CD14-positive monocyte (primary cell): ENCODE results near the gene PLBD2. TPM values are rescaled to one million over a fixed set of nuclear protein-coding genes. Genes with fewer than 3 reads are reported as not detected.

Experiments
- DNase-seq, 3 donors: peaks; one replicate each; pipeline ENCODE4 v3.0.0-alpha.2; 2011 to 2022
- H2AFZ ChIP-seq: 2 replicates; pipeline ENCODE4 v1.6.0; 2012; ENCODE audit warnings: mild to moderate bottlenecking, low read depth, low read length, inconsistent platforms; ENCODE audit not compliant: insufficient read depth, poor library complexity, severe bottlenecking
- H3K27ac ChIP-seq, 2 donors: 1 replicate in 1 of 2; 2 replicates in 1 of 2; pipeline ENCODE4 v1.5.1; 2012 to 2013; ENCODE audit warnings: low read length in 2 of 2, control low read depth in 1 of 2, inconsistent platforms in 1 of 2, low read depth in 1 of 2, mild to moderate bottlenecking in 1 of 2
- H3K27me3 ChIP-seq, 2 donors: one replicate each; pipeline versions ENCODE4 v1.6.0 to v1.6.1; 2011 to 2013; ENCODE audit warnings: low read length in 2 of 2; ENCODE audit not compliant: control insufficient read depth in 2 of 2, insufficient read depth in 2 of 2
- H3K36me3 ChIP-seq, 2 donors: replicated peaks in 1 of 2; 1 replicate in 1 of 2; 2 replicates in 1 of 2; pipeline versions ENCODE4 v1.5.1 to v1.6.1; 2012 to 2013; ENCODE audit warnings: low read length in 2 of 2, control low read depth in 1 of 2, inconsistent platforms in 1 of 2, mild to moderate bottlenecking in 1 of 2; ENCODE audit not compliant: insufficient read depth in 2 of 2, control insufficient read depth in 1 of 2
- H3K4me1 ChIP-seq, 2 donors: 1 replicate in 1 of 2; 2 replicates in 1 of 2; pipeline versions ENCODE4 v1.5.1 to v1.6.1; 2012 to 2013; ENCODE audit warnings: low read length in 2 of 2, control low read depth in 1 of 2, inconsistent platforms in 1 of 2, mild to moderate bottlenecking in 1 of 2, moderate library complexity in 1 of 2; ENCODE audit not compliant: insufficient read depth in 2 of 2, control insufficient read depth in 1 of 2
- H3K4me2 ChIP-seq: replicated peaks from 2 replicates; pipeline ENCODE3; 2012; ENCODE audit warnings: low read length, moderate library complexity, mild to moderate bottlenecking; ENCODE audit not compliant: poor library complexity, severe bottlenecking; ENCODE audit errors: extremely low read depth
- H3K4me3 ChIP-seq, 3 experiments: fragments of 200-600 bp in 1 of 3; sonication (generic) in 1 of 3; replicated peaks in 1 of 3; 1 replicate in 2 of 3; 2 replicates in 1 of 3; pipeline ENCODE4 v1.5.1; 2011 to 2013; ENCODE audit warnings: low read length in 3 of 3, mild to moderate bottlenecking in 3 of 3, control low read depth in 2 of 3, low read depth in 2 of 3, inconsistent platforms in 1 of 3, moderate library complexity in 1 of 3
- H3K79me2 ChIP-seq: 2 replicates; pipeline ENCODE4 v1.6.0; 2012; ENCODE audit warnings: mild to moderate bottlenecking, control low read depth, inconsistent platforms, low read length, moderate library complexity; ENCODE audit not compliant: insufficient read depth
- H3K9ac ChIP-seq: 2 replicates; pipeline ENCODE4 v1.6.0; 2017; ENCODE audit warnings: low read length, mild to moderate bottlenecking; ENCODE audit not compliant: insufficient read depth, poor library complexity, severe bottlenecking
- H3K9me3 ChIP-seq, 2 donors: replicated peaks in 1 of 2; 1 replicate in 1 of 2; 2 replicates in 1 of 2; pipeline versions ENCODE4 v1.5.1 to v1.6.1; 2012 to 2013; ENCODE audit warnings: low read length in 2 of 2, control low read depth in 1 of 2; ENCODE audit not compliant: control insufficient read depth in 1 of 2, insufficient read depth in 1 of 2
- H4K20me1 ChIP-seq: 2 replicates; pipeline ENCODE4 v1.6.0; 2012; ENCODE audit warnings: mild to moderate bottlenecking, low read length, control low read depth, moderate library complexity; ENCODE audit not compliant: insufficient read depth
- H3K27ac Mint-ChIP-seq, 7 donors: one replicate each; pipeline ENCODE4 v1.8.0; 2020; ENCODE audit warnings: mild to moderate bottlenecking in 7 of 7, mixed read lengths in 7 of 7, moderate library complexity in 6 of 7, inconsistent platforms in 2 of 7
- H3K27me3 Mint-ChIP-seq, 3 donors: one replicate each; pipeline ENCODE4 v1.8.0; 2021 to 2022; ENCODE audit warnings: low read depth in 3 of 3, mild to moderate bottlenecking in 3 of 3, mixed read lengths in 3 of 3, moderate library complexity in 3 of 3, inconsistent platforms in 1 of 3
- H3K36me3 Mint-ChIP-seq, 2 donors: one replicate each; pipeline ENCODE4 v1.8.0; 2020; ENCODE audit warnings: mixed read lengths in 2 of 2, inconsistent platforms in 1 of 2, mild to moderate bottlenecking in 1 of 2
- H3K4me1 Mint-ChIP-seq: one replicate; pipeline ENCODE4 v1.8.0; 2020; ENCODE audit warnings: mild to moderate bottlenecking, mixed read lengths
- H3K4me3 Mint-ChIP-seq, 2 donors: one replicate each; pipeline ENCODE4 v1.8.0; 2020; ENCODE audit warnings: mild to moderate bottlenecking in 2 of 2, mixed read lengths in 2 of 2, moderate library complexity in 1 of 2
- H3K9me3 Mint-ChIP-seq, 7 donors: one replicate each; pipeline ENCODE4 v1.8.0; 2020 to 2022; ENCODE audit warnings: mixed read lengths in 7 of 7, mild to moderate bottlenecking in 6 of 7, moderate library complexity in 6 of 7, inconsistent platforms in 2 of 7
- CTCF ChIP-seq: fragments of 200-600 bp; IDR thresholded peaks from one replicate; pipeline ENCODE4 v1.8.0; 2022; ENCODE audit warnings: antibody characterized with exemption, mild to moderate bottlenecking
- WGBS: methylation state at CpG from one replicate; pipeline ENCODE4 v1.1.5; 2013; ENCODE audit warnings: missing lambda C conversion rate; ENCODE audit not compliant: insufficient coverage; 5-methylcytosine and 5-hydroxymethylcytosine counted together
- intact Hi-C, 2 donors: fragments of 100-400 bp; cut with micrococcal nuclease; formaldehyde crosslinking; loops; one replicate each; pipeline versions ENCODE4 v1.15.0 to v1.15.1; 2023
- polyA plus RNA-seq, 3 donors: library from polyadenylated mRNA; depleted of rRNA in 1 of 3; unstranded in 2 of 3; stranded (reverse) in 1 of 3; fragments of 300-500 nt in 2 of 3; fragments of >200 nt in 1 of 3; fragmentation: Illumina TruSeq in 2 of 3; gene quantifications; 1 replicate in 2 of 3; 2 replicates in 1 of 3; pipeline ENCODE4 v1.2.3, GENCODE V29; 2012 to 2021

The PLBD2 gene
- polyA plus RNA-seq, 3 donors, result 8.5 to 12.4 (median 8.8) TPM

GRCh38 chr12:113427882-113428281, 69.5 kb downstream of the PLBD2 start:
- Mint-ChIP-seq H3K36me3 (peaks cover 0 to 3% of the 10 kb centered on the region in 2 donors), H3K27ac (no peak overlapping the region), H3K9me3 (peaks cover 0 to 7% (median 0%) of the 10 kb centered on the region in 7 donors), H3K4me3 (no peak overlapping the region), H3K4me1 (peaks cover 12% of the 10 kb centered on the region), H3K27me3 (peaks cover 2 to 7% (median 2%) of the 10 kb centered on the region in 3 donors)
- H3K36me3 ChIP-seq, result no peaks in the 10 kb centered on the region
- intact Hi-C loops, result loop anchor here (5.0 to 10.0 kb wide), 5 partner anchors 36 to 223 kb away; partner anchors contain the start of gene PLBD2 (in 1 of the 2)
- no peaks in the 10 kb centered on the region for H3K9me3 ChIP-seq
- H3K4me3 ChIP-seq, result no peak overlapping the region
- peaks cover 4 to 10% of the 10 kb centered on the region in 2 donors for H3K4me1 ChIP-seq
- no peak overlapping the region for H3K9ac ChIP-seq
- H3K79me2 ChIP-seq, result no peaks in the 10 kb centered on the region
- H3K27ac ChIP-seq, result no peak overlapping the region
- 80% methylated on average over 8 of the region's 9 CpGs for WGBS
- H4K20me1 ChIP-seq, result no peaks in the 10 kb centered on the region
- no peak for DNase-seq
- no peak for TF ChIP-seq CTCF
- H3K27me3 ChIP-seq, result no peaks in the 10 kb centered on the region
- no peak overlapping the region for H3K4me2 ChIP-seq
- no peak overlapping the region for H2AFZ ChIP-seq

- intact Hi-C loops, result loop anchor here (5.0 to 10.0 kb wide), 5 partner anchors 36 to 224 kb away; partner anchors contain the start of gene PLBD2 (in 1 of the 2)
- no peak overlapping the region for H3K4me3 Mint-ChIP-seq
- H3K27me3 ChIP-seq, result no peaks in the 10 kb centered on the region
- H3K9ac ChIP-seq, result no peak overlapping the region
- H3K4me1 Mint-ChIP-seq, result peaks cover 6% of the 10 kb centered on the region
- no peaks in the 10 kb centered on the region for H3K79me2 ChIP-seq
- no peak overlapping the region for H2AFZ ChIP-seq
- H3K27me3 Mint-ChIP-seq, result peaks cover 2 to 7% (median 2%) of the 10 kb centered on the region in 3 donors
- peaks cover 0 to 4% of the 10 kb centered on the region in 2 donors for H3K4me1 ChIP-seq
- no peak overlapping the region for H3K27ac ChIP-seq
- no peak for TF ChIP-seq CTCF
- no peak overlapping the region for H3K27ac Mint-ChIP-seq
- no peaks in the 10 kb centered on the region for H3K36me3 ChIP-seq
- no peak overlapping the region for H3K4me2 ChIP-seq
- no peaks in the 10 kb centered on the region for H3K9me3 ChIP-seq
- peaks cover 0 to 3% of the 10 kb centered on the region in 2 donors for H3K36me3 Mint-ChIP-seq
- no CpG with 5 or more reads among the region's 1 CpG for WGBS
- no peaks in the 10 kb centered on the region for H4K20me1 ChIP-seq
- H3K4me3 ChIP-seq, result no peak overlapping the region
- no peak for DNase-seq
- H3K9me3 Mint-ChIP-seq, result peaks cover 0 to 7% (median 0%) of the 10 kb centered on the region in 7 donors
Observed at GRCh38 chr12:113428482-113428881, 70.1 kb downstream of the PLBD2 start.
